Retinal pigment epithelial cell (primary cell): ENCODE results near the gene NLRX1.
"Not testable (repeated sequence)": the region's sequence is repeated elsewhere in the genome, so short reads cannot be mapped to it uniquely, and the experiment has no call there.

Experiments used
- DNase-seq: peaks from one replicate; pipeline ENCODE4 v3.0.0-alpha.2; 2010; ENCODE audit warnings: low read depth
- H3K4me3 ChIP-seq: 2 replicates; pipeline ENCODE4 v1.5.1; 2011; ENCODE audit warnings: mild to moderate bottlenecking, low read length, control low read depth, moderate library complexity
- CTCF ChIP-seq: conservative IDR thresholded peaks from 2 replicates; pipeline ENCODE4 v1.5.1; 2011; ENCODE audit warnings: low read depth, low read length, control low read depth, inconsistent platforms

NLRX1 gene

DNA sequence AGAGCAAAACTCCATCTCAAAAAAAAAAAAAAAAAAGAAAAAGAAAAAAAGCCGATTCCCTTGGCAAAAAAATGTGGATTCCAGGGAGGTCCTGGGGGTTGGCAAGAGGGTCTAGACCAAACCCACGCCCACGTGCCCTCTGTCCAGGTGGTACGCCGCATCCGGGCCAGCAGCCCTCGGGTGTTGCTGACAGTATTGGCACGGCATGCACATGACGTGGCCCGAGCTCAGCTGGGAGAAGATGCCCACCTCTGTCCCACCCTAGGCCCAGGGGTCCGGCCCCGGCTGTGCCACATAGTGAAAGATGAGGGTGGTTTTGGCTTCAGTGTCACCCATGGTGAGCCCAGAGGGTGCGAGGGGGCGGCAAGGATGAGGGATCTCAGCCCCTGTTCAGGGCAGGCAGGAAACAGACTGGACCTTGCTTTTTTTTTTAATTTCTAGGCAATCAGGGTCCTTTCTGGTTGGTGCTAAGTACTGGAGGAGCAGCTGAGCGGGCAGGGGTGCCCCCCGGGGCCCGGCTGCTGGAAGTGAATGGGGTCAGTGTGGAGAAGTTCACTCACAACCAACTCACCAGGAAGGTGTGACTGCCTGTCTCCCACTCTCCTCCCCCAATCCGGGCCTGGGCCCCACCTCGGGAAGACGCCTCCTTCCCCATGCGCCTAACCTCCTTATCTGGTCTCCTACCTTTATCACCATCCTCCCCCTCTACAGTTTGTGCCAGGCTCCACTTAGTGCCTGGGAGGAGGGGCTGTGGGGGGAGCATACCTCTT, 18.8 kb downstream of the NLRX1 start:
- TF ChIP-seq CTCF, result no peak
- no peak for DNase-seq
- H3K4me3 ChIP-seq, result no peak overlapping the region

DNA sequence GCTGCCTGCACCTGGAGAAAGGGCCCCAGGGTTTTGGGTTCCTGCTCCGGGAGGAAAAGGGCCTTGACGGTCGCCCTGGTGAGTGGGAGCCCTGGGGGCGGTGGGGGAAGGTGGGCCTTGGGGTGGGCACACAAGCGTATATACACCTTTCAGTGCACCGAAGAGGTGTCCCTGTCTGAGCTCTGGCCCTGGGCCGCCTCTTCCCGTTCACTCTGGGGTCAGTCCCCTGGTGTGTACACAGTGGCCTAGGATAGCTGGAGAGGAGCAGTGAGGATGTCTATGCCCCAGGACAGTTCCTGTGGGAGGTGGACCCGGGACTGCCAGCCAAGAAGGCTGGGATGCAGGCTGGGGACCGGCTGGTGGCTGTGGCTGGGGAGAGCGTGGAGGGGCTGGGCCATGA, 19.5 kb downstream of the NLRX1 start:
- no peak for DNase-seq
- TF ChIP-seq CTCF, result no peak
- no peak overlapping the region for H3K4me3 ChIP-seq

- no peak overlapping the region for H3K4me3 ChIP-seq
- no peak for DNase-seq
- no peak for TF ChIP-seq CTCF
Measured at GRCh38 chr11:119188887-119189286, 20.4 kb downstream of the NLRX1 start.

DNA sequence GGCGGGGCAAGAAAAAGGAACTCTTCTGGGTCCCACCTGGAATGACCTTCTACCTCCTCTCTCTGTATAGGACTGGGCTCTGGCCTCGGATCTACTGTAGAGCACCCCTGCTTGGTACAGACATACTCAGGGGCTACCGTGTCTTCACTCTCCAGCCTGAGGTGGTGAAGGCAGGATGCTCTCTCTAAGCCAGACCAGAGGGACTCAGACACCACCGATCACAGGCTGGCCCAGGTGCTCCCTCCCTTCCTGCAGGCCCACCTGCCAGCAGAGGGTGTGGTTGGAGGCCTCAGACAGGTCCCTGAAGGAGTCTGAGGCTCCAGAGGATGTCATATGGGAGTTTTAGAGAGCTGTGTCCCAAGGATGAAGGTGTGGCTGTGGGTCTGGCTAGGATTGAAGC, 20.9 kb downstream of the NLRX1 start:
- TF ChIP-seq CTCF, result no peak
- no peak overlapping the region for H3K4me3 ChIP-seq
- no peak for DNase-seq

- H3K4me3 ChIP-seq, result no peak overlapping the region
- TF ChIP-seq CTCF, result no peak
- no peak for DNase-seq
Measured at GRCh38 chr11:119190531-119190930, 22.0 kb downstream of the NLRX1 start.

GRCh38 chr11:119191265-119191664, 22.7 kb downstream of the NLRX1 start:
- H3K4me3 ChIP-seq, DNase-seq: not testable (repeated sequence)

DNA sequence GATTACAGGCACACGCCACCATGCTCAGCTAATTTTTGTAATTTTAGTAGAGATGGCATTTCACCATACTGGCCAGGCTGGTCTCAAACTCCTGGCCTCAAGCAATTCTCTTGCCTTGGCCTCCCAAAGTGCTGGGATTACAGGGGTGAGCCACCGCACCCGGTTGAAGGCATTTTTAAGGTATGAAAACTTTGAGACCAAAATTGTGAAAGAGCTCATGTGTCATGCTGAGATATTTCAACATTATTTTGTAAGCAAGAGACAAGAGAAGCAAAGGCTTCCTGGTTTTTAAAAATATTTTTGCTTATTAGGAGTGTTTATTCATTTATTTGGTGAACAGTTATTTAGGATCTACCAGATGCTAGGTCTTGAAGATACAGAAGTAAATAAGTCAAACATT, 23.6 kb downstream of the NLRX1 start:
- no peak for DNase-seq
- no peak overlapping the region for H3K4me3 ChIP-seq
- no peak for TF ChIP-seq CTCF
